ENCODE measurements around the gene SIGLEC8.
"Not testable (repeated sequence)": the region's sequence is repeated elsewhere in the genome, so short reads cannot be mapped to it uniquely, and the experiment has no call there.

Gene SIGLEC8

DNA sequence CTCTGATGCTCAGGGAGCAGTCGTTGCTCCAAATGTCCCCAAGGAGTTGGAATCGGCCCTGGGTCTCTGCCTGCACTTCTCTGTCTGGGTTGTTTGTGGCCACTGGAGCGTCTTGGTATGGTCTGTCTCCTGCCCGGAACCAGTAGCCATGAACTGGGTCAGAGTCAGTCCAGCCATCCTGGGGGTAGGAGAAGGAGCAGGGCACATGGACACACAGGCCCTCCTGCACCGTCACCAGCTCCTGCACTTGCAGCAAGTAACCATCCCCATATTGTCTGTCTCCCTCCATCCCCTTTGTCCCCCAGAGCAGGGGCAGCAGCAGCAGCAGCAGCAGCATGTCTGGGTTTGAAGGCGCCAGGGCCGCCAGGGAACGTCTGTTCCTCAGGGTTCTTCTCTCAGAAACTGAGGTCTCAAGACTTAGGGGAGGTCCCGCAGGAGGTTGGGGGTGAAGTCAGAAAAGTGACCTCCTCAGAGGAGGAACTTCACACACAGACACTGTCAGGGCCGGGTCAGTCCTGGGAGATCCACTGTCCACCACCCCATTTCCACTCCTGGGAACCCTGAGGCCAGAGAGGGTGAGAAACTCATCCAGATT lies at the start of gene SIGLEC8:
Gene SIGLEC8 (minus strand): TSS at position 404 of the 595 bp plus-strand sequence. CDS start 67 bp downstream, at position 337.
- DNase-seq: no peak

DNA sequence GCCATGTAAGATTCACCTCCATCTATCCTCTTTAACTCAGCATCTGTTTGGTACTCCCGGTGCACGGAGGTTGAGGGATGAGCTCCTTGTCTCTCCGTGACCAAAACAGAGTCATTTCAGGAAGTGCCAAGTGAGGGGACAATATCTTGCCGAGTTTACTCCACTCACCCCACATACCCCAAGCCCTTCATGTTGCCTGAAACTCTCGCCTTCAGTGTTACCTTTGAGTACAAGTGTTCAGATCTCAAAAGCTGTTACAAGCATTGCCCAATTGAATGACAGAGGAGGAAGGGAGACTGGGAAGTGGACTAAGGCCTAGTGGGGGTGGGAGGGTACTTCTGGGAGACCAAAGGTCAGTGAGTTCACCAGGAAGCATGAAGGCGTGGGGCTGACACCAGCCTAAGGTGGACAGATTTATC lies 49.4 kb upstream of the SIGLEC8 start:
- DNase-seq: no peak

DNA sequence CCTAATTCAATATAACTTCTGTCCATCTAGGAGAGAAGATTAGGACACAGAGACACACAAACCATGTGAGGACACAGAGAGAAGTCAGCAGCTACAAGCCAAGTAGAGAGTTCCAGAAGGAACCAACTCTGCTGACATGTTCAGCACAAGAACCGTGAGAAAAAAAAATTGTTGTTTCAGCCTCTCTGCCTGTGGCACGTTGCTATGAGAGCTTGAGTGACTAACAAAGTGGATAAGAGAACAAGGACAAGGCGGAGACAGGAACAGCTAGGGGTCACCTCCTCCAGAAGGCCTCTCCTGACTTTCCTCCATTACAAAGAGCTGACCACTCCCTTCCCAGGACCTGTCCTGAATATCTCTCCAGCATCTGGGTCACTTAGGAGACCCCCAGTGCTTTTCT lies 48.9 kb upstream of the SIGLEC8 start:
- DNase-seq: no peak

DNA sequence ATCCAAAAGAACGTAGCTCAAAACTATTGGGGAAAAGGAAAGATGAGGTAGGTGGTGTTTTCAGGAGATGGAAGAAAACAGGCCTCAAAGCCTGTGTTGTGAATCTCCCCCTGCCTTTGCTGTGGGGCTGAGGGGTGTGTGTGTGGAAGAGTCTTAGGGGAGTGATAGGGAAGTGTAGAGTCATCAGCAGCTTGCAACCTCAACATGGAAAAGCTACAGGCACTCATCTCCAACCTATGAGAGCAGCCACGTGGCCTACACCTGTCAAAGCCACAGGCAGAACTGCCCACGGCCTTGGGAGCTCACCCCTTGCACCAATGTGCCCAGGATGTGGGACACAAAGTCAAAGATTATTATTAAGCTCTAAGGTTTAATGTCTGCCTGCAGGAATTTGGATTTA lies 47.6 kb upstream of the SIGLEC8 start:
- no peak for DNase-seq

DNA sequence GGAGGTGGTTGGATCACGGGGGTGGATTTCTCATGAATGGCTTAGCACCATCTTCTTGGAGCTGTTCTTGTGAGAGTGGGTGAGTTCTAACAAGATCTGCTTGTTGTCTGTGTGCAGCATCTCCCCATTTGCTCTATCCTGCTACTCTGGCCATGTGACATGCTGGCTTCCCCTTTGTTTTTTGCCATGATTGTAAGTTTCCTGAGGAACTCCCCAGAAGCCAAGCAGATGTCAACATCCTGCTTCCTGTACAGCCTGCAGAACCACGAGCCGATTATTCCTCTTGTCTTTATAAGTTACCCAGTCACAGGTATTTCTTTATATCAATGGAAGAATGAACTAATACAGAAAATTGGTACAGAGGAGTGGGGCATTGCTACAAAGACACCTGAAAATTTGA lies 45.6 kb upstream of the SIGLEC8 start:
- no peak for DNase-seq

DNA sequence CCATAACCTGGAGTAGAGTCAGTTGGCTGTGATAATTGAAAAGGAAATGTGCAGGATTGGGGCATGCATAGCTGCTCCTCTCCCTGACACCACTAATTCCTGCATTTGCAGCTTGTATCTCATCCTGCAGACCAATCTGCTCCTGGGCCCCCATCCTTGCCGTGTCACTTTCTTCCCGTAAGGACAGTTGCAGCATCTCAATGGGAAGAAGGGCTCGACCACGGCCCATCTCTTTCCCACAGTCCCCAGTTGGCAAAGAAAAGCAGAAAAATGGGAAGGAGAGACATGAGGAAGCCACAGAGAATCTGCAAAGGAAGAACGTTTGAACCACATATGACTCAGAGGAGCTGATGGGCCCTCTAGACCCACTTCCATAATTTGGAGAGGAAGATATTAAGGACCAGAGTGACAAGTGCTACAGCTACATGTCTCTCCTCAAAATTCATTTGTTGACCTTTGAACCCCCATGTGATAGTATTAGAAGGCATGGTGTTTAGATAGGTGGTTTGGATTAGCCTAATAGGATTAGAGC lies 45.1 kb upstream of the SIGLEC8 start:
- no peak for DNase-seq

DNA sequence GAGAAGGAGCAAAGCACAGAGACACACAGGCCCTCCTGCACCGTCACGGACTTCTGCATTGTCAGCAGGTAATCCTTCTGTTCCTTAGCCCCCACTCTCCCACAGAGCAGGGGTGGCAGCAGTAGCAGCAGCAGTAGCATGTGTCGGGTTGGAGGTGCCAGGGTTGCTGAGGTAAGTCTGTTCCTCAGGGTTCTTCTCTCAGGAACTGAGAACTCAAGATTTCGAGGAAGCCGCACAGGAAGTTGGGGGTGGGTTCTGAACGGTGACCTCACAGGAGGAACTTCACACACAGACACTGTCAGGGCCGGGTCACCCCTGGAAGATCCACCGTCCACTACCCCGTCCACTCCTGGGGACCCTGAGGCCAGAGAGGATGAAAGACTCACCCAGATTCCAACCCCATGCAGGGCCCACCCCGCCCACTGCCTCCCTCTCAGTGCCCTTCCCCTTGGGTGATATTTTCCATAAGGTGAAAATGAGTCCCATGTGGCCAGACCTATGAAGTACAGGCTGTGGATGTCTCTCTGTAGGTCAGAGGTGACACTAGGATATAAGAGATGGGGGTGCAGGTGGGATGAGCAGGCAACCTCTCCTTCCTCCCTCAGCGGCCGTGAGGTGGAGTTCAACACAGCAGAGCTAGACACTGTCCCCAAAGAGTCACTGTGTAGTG lies 43.5 kb upstream of the SIGLEC8 start, which contains the start of gene SIGLEC12:
Gene SIGLEC12 (minus strand): TSS at position 207 of the 670 bp plus-strand sequence. CDS start 67 bp downstream, at position 140.
- DNase-seq: no peak

DNA sequence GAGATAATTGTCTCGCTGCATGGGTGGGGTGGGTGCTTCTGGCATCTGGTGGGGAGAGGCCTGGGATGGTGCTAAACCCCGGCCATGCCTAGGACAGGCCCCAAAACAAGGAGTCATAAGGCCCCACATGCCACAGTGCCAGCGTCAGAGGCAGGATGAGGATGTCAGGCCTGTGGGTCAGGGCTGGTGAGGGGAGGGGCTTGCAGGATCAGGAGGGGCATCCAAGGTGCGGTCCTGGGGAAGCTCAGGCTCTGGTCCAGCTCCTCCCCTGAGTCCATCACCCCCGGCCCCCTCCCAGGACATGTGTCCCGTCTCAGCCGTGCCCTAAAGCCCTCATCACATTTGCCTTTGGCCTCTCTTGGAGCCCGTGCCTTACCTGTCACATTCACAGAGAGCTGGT lies 42.7 kb upstream of the SIGLEC8 start:
- DNase-seq: not testable (repeated sequence)

DNA sequence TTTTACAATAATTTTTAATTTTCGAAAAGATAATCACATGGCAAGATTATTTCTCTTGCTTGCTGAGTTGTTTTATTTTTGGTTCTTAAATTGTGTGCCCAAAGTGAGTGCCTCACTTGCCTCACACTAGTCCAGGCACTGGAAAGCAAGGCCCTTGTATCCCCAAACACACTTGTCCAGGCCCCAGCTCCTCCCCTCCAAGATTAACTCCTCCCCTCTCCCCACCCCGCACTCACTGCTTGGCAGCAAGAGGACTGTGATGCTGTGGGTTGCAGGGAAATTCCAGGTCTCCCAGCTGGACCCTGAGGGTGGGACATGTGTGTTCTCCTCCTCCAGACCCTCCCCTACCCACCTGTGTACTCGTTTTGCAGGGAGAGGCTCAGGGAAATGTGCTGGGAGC lies 39.4 kb upstream of the SIGLEC8 start:
- no peak for DNase-seq

DNA sequence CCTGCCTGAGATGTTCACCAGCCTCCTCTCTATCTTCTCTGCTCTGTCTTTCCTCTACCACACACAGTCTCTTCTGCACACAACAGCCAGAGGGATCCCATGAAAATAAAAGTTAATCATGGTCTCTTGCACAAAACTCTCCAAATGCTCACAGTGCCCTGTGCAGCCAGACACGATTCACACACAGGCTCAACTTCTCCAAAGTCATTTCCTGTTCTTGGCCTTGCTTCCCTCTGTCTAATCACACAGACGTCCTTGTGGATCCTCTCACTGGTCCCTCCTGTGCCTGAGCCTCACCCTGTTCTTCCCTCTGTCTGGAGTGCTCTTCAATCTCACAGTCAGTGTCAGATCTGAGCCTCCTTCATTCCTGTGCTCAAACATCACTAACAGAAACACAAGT lies 35.5 kb upstream of the SIGLEC8 start:
- DNase-seq: no peak

DNA sequence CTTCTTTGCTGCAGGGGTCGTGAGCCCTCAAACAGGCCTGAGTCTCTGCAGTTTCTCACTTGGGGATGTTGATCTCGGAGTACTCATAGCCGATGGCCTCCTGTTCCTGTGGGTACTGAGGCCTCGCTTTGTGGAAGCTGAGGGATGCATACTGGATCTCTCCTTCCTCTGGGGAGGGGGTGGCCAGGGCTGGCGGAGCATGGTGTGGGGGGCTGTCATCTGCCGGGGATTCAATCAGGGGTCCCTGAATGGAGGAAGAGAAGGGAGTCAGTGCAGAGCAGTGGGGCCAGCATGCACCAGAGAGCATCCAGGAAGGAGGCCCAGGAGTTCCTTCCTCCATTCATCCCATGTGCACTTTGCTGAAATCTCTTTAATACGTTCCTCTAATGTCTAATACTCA lies 33.3 kb upstream of the SIGLEC8 start:
- no peak for DNase-seq

DNA sequence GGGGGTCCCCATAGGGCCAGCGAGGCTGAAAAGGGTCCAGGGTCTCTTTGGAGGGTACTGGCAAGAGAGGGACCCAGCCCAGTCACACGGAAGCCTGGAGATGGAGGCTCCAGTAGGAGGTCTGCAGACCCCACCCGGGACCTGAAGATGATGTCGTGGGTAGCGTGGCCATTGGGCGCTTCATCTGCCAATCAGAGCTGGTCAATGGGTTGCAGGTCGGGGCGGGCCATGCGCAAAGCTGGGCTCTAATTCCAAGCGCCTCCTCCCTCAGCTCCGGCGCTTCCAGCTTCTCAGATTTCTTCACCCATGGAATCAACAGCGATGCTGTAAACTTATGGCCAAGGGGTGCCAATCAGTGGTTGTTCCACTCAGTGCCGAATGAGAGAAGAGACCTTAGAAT lies 32.4 kb upstream of the SIGLEC8 start:
- DNase-seq: no peak

DNA sequence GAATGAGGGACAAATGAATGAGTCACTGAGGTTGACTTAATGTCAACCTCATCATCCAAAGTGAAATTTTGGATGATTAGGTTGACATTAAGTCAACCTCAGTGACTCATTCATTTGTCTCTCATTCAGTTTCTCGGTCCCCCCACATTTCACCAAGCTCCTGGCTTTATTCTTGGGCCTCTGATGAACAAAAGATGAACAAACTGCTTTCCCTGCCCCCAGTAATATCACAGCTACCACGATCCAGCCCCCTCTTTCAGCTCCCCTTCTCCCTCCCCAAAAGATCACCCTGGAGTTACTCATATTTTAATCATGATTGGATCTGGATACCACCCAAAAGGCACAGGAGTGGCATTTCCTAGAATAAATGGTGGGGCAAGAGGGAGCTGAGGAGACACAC lies 30.9 kb upstream of the SIGLEC8 start:
- DNase-seq: no peak

DNA sequence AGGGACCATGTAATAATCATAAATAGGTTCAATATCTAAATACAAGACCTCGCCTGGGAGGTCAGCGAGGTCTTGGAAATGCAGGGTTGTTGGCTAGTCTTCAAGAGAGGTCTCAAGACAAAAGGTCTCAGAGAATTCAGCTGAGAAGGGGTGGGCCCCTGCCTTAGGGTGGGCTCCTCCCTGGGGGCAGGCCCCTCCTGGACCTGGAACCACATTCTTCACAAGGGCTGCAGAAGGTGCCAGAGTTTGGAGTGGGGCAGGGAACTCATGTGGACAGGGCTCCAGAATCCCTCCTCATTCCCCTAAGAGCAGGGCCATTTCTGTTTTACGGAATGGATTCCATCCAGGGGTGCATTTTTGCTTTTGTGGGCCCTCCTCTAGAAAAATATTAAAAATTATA lies 30.2 kb upstream of the SIGLEC8 start:
- no peak for DNase-seq

DNA sequence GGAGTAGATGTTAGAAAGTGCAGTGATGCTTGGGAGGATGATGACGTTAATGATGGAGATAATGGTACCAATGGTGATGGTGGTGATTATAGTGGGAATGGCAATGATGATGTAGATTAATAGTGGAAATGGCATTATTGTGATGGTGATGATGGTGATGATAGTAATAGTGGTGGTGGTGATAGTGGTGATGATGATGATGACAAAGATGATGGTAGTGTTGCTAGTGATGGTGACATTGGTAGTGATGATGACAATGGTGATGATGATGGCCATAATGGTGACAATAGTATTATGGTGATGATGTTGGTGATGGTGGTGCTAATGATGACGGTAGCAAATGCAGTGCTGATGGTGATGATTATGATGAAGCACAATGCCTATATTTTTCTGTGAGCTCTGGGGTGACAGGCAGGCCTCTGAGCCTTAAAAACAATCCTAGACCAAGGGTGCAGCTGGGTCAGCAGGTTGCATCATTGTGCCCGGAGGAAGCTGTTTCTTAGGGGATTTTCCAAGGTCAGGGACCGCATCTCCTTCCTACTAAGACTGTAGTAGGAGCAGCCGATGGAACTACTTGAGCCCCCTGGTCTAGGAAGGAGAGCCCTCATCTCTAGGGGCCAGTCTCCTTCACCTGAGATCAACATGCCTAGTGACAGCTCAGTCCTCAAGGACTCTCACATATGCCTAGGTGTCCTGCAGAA lies 27.9 kb upstream of the SIGLEC8 start:
- no peak for DNase-seq

DNA sequence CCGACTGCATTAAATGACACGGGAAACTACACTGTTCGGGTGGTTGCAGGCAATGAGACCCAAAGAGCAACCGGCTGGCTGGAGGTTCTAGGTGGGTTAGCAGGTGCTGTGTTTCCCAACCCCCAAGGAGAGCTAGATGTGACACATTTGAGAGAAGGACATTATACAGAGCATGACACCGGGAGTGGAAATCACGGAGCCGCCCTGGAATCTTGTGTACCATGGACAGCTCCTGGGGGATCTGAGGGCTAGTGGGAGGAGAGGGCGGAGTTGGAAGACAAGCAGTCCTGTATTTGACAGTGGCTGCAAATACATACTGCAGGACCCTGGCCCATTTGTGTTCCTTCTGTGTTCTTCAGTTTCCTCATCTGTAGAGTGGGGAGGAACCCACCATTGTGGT lies 22.3 kb upstream of the SIGLEC8 start:
- no peak for DNase-seq

DNA sequence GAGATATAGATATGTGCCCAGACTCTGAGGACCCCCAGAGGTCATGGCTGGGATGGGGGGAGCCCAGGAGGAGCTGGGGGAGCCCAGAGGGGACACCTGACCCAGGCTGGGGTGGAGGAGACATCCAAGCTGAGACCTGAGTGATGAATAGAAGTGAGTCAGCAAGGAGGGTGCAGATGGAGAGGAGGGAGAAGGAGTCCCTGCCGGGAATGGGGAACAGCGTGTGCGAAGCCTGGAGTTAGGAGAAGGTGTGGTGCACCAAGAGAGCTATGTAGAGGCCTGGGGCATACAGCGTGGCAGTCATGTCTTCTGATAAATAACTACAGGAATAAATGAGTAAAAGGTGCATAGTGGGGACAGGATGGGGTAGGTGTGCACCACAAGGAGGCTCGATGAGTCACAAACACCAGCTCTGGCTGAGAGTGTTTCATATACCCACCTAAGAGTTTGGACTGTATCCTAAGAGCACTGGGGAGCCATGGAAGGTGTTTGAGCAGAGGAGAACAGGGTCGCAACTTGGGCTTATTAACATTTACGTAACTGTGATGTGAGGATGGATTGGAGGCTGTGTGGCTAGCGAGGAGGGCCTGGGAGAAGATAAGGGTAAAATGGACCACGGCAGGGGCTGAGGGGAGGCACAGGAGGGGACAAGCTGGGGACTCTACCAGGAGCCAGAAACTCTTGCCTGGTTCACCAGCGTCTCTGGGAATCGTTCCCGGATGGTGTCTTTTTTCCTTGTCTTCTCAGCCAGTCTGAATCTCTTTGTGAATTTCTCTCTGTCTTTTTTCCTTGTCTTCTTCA lies 21.5 kb upstream of the SIGLEC8 start:
- no peak for DNase-seq

DNA sequence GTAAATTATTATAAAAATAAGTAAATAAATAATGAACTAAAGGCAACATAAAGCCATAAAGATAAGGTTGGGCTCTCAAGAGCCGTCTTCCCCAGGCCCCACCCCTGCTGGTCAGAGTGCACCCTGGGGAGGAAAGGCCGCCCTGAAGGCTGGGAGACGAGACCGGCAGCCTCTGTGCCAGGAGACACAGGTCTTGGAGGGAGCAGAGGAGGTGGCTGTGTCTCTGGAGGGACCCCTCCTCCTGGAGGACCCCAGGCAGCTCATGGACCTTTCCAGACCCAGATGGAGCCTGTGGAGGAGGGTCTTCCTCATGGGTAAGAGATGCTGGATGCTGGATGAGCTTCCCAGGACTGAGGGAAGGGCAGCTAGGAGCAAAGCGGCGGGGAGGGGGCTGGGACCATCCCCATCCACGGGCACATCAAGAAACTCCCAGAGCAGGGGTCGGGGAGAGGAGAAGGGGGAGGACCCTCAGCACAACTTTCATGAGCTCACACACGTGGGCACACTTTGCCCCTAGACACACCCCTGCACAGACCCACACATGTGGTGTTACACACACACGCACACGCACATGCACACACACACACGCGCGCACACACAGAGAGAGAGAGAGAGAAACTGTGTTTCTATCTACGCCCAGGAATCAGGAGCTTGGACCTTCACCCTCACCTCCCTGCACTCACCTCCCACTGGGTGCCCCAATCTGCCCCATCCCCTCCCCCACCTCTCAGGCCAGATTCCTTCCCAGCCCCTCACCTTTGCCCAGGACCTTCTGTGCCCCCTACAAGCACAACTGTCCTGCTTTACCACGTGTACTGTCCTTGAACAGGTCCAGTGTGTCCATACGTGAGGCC lies 20.4 kb upstream of the SIGLEC8 start, which contains the start of gene CEACAM18:
Gene CEACAM18 (plus strand): TSS at position 159 of the 854 bp plus-strand sequence.
- DNase-seq: no peak

DNA sequence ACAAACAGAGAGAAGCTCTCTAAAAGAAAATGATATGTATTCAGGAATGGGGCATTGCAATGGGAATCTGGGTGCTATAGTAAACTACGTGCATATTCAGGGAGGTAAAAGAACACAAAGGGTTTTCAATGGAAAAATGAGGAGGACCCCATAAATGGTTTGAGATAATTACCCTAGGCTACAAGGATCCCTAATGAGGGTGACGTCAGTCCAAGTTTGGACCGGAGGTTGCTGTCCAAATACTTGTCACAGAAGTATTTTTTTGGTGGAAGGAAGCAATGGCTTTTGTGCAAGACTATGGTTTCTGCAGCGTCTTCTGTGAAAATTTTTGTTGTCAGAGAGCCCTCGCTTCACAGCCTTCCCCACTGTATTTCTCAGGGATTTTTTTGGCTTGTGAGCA lies 19.1 kb upstream of the SIGLEC8 start:
- DNase-seq: no peak

DNA sequence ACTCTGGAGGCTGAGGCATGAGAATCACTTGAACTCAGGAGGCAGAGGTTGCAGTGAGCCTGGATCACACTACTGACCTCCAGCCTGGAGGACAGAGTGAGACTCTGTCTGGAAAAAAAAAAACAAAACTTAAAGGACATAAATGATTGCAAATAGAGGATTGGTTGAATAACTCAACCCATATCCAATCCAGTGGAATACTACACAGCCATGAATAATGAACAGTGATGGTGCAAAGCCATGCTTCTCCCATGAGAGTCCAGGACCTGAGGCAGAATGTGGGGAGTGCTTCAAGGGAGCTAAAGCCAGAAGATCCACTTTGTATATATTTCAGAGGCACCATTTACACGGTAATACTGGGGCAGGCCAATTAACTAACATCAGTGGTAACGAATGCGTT lies 17.9 kb upstream of the SIGLEC8 start:
- no peak for DNase-seq

DNA sequence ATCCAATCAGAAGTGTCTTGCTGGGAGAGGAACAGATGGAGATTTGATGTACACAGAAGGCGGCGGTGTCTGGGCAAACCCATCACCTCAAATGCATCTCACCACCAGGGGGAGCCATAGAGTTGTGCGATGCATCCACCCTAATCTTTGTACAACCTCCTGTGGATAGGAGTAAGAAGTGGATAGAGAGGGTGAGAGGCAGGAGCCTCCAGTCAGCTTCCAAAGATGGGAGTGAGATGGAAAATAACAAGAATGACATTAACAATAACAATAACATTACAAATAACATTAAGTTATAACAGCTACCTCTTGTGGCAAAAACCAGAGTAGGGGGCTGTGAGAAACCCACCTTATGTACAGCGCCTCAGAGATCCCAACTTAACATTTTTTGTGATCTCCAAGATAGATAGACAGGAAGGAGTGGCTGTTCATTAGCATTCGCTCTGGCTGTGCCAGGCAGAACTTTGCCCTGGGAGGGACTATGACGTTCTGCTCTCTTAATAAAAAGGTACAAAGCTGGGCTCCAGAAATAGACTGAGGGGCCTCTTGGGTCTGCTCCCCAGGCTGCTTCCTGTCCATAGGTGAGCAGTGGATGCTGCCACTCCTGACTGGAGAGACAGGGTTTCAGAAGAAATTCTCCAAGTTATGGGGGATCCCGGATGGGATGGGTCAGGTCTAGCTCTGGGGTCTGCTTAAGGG lies 14.9 kb upstream of the SIGLEC8 start:
- peak; percentile 15 for DNase-seq
